Ascending aorta (tissue), 2 donors: ENCODE measurements around the gene CDKN2AIP. TPM values are rescaled to one million over a fixed set of nuclear protein-coding genes. Genes with fewer than 3 reads are reported as not detected.

Source experiments
- DNase-seq, 2 donors: peaks; one replicate each; pipeline ENCODE4 v3.0.0-alpha.2; 2019; ENCODE audit warnings: low spot score in 2 of 2
- H3K27ac ChIP-seq, 2 donors: fragments of 200-600 bp; sonication (generic); one replicate each; pipeline ENCODE4 v1.5.1; 2016 to 2017; ENCODE audit warnings: mild to moderate bottlenecking in 1 of 2
- H3K27me3 ChIP-seq: fragments of 200-600 bp; sonication (generic); one replicate; pipeline ENCODE4 v1.5.1; 2017
- H3K36me3 ChIP-seq, 2 donors: fragments of 200-600 bp; sonication (generic); one replicate each; pipeline ENCODE4 v1.5.1; 2016
- H3K4me1 ChIP-seq, 2 donors: fragments of 200-600 bp; sonication (generic); one replicate each; pipeline ENCODE4 v1.5.1; 2016 to 2017; ENCODE audit warnings: mild to moderate bottlenecking in 1 of 2
- H3K4me3 ChIP-seq, 2 donors: fragments of 200-600 bp; sonication (generic); one replicate each; pipeline ENCODE4 v1.5.1; 2016 to 2017; ENCODE audit warnings: mild to moderate bottlenecking in 1 of 2
- H3K9me3 ChIP-seq, 2 donors: fragments of 200-600 bp; sonication (generic); one replicate each; pipeline ENCODE4 v1.5.1; 2016
- intact Hi-C: fragments of 100-400 bp; cut with DNase I; formaldehyde crosslinking; loops from one replicate; pipeline ENCODE4 v1.15.1; 2023
- total RNA-seq: library from RNA; depleted of rRNA; stranded (reverse); fragments of >200 nt; gene quantifications from one replicate; pipeline ENCODE4 v1.1.0, GENCODE V29; 2016
- TF ChIP-seq, protein P1 (sequence below), 3 experiments: fragments of 200-600 bp in 2 of 3; fragments of 450-650 bp in 1 of 3; sonication (generic) in 2 of 3; IDR thresholded peaks; one replicate each; pipeline ENCODE4 v1.5.1; 2016 to 2019; ENCODE audit warnings: antibody characterized with exemption in 3 of 3, mild to moderate bottlenecking in 1 of 3, moderate library complexity in 1 of 3

The CDKN2AIP gene
- total RNA-seq, 1 donor from 2014 or later = 34.5 TPM

- no peak for DNase-seq
- no peaks in the 10 kb centered on the region for H3K4me1 ChIP-seq
- no peak overlapping the region for H3K27ac ChIP-seq
- TF ChIP-seq, protein P1, sequence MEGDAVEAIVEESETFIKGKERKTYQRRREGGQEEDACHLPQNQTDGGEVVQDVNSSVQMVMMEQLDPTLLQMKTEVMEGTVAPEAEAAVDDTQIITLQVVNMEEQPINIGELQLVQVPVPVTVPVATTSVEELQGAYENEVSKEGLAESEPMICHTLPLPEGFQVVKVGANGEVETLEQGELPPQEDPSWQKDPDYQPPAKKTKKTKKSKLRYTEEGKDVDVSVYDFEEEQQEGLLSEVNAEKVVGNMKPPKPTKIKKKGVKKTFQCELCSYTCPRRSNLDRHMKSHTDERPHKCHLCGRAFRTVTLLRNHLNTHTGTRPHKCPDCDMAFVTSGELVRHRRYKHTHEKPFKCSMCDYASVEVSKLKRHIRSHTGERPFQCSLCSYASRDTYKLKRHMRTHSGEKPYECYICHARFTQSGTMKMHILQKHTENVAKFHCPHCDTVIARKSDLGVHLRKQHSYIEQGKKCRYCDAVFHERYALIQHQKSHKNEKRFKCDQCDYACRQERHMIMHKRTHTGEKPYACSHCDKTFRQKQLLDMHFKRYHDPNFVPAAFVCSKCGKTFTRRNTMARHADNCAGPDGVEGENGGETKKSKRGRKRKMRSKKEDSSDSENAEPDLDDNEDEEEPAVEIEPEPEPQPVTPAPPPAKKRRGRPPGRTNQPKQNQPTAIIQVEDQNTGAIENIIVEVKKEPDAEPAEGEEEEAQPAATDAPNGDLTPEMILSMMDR (IDR thresholded peaks at IDR 0.05) = no peak
- no peaks in the 10 kb centered on the region for H3K36me3 ChIP-seq
- no peak overlapping the region for H3K4me3 ChIP-seq
- no peaks in the 10 kb centered on the region for H3K27me3 ChIP-seq
- intact Hi-C loops = no loop called here
- no peaks in the 10 kb centered on the region for H3K9me3 ChIP-seq
These were observed 10.2 kb upstream of the CDKN2AIP start for GRCh38 chr4:183434264-183434663.

DNA sequence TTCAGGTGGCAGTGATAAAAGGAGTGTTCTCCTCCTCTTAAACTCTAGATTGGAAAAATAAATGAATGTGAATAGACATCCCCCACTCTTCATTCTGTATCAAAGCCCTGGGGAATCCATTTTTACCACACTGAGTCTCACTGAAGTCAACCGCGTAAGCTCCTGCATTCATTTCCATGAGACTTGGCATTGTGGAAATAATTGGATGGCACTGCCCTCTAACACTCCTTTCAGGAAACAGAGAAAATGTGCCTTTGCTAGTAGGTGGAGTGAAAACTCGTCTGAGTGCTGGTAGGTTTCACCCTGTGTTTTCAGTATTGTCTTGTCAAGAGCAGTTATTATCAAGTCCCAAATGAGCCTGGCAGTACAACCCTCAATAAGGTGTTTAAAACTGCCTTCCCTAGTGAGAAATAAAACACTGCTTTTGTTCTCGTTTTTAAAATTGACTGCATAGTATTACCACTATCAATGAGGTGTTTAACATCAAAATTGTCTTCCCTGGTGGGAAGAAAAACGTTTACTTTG, 9.7 kb upstream of the CDKN2AIP start:
- no peak for DNase-seq
- TF ChIP-seq, protein P1 (IDR thresholded peaks at IDR 0.05) = no peak
- intact Hi-C loops = no loop called here
- Histone ChIP-seq H3K36me3 (no peaks in the 10 kb centered on the region), H3K9me3 (no peaks in the 10 kb centered on the region), H3K4me1 (no peaks in the 10 kb centered on the region), H3K27me3 (no peaks in the 10 kb centered on the region), H3K4me3 (no peak overlapping the region), H3K27ac (no peak overlapping the region)

DNA sequence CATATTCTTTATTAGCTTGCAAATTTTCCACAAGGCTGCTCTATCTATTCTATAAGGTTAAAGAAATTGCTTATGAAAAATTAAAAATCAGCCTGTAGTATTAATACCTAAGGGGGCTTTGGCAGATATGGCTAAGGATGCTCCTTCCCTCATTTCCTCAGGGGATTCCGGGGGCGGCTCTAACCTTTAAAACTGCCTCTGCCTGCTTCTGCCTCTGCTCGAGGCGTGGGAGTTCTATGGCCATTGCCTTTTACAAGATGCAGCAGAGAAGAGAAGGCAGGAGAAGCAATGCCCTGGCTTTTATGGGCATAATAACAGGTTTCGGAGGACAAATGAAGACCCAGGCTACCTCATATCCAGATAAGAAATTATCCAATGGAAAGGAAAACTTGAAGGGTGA, 8.6 kb upstream of the CDKN2AIP start:
- Histone ChIP-seq H3K36me3 (no peaks in the 10 kb centered on the region), H3K4me3 (no peak overlapping the region), H3K27me3 (no peaks in the 10 kb centered on the region), H3K9me3 (no peaks in the 10 kb centered on the region), H3K27ac (no peak overlapping the region), H3K4me1 (no peaks in the 10 kb centered on the region)
- intact Hi-C loops = no loop called here
- TF ChIP-seq, protein P1 (IDR thresholded peaks at IDR 0.05) = no peak
- DNase-seq = no peak

GRCh38 chr4:183436417-183436816, 8.0 kb upstream of the CDKN2AIP start:
- Histone ChIP-seq H3K4me3 (no peak overlapping the region), H3K27me3 (no peaks in the 10 kb centered on the region), H3K36me3 (no peaks in the 10 kb centered on the region), H3K9me3 (no peaks in the 10 kb centered on the region), H3K4me1 (no peaks in the 10 kb centered on the region), H3K27ac (no peak overlapping the region)
- intact Hi-C loops = no loop called here
- no peak for DNase-seq
- TF ChIP-seq, protein P1 (IDR thresholded peaks at IDR 0.05) = no peak

DNA sequence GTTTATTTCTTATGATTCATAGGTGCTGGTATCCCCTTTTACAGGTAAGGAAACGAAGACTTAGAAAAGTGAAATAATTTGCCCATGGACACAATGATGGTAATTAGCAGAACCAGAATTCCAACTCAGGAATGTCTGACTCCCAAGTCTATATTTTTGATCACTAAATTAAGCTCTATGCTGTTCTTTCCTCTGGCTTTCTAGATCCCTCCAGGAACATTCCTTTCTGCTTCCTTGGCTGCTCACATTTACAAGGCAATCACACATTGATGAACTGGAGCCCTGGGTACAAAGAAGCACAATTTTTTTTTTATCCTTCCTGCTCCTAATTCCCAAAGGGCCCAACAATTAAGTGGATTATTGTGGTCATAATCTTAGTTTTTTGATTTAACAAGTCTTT, 7.0 kb upstream of the CDKN2AIP start:
- H3K27me3 ChIP-seq = no peaks in the 10 kb centered on the region
- DNase-seq = no peak
- H3K36me3 ChIP-seq = no peaks in the 10 kb centered on the region
- intact Hi-C loops = no loop called here
- no peak overlapping the region for H3K27ac ChIP-seq
- no peak overlapping the region for H3K4me3 ChIP-seq
- TF ChIP-seq, protein P1 (IDR thresholded peaks at IDR 0.05) = no peak
- no peaks in the 10 kb centered on the region for H3K4me1 ChIP-seq
- no peaks in the 10 kb centered on the region for H3K9me3 ChIP-seq
